Hepatocyte (in vitro differentiated cells): ENCODE results near the gene ARHGAP12. TPM values are rescaled to one million over a fixed set of nuclear protein-coding genes. Genes with fewer than 3 reads are reported as not detected.

Source experiments
- DNase-seq: peaks from one replicate; pipeline ENCODE4 v3.0.0-alpha.2; 2016; ENCODE audit warnings: low spot score
- H2AFZ ChIP-seq: fragments of 200-600 bp; sonication (generic); 2 replicates; pipeline ENCODE4 v1.6.0; 2016; ENCODE audit warnings: antibody characterized with exemption, mild to moderate bottlenecking
- H3K27ac ChIP-seq: fragments of 200-600 bp; sonication (generic); 2 replicates; pipeline ENCODE4 v1.5.1; 2016; ENCODE audit warnings: mild to moderate bottlenecking
- H3K27me3 ChIP-seq: fragments of 200-600 bp; sonication (generic); 2 replicates; pipeline ENCODE4 v1.6.1; 2016
- H3K36me3 ChIP-seq: fragments of 200-600 bp; sonication (generic); replicated peaks from 2 replicates; pipeline ENCODE4 v1.5.1; 2016; ENCODE audit warnings: low read depth; ENCODE audit not compliant: insufficient read depth
- H3K4me1 ChIP-seq: fragments of 200-600 bp; sonication (generic); 2 replicates; pipeline ENCODE4 v1.5.1; 2016; ENCODE audit warnings: mild to moderate bottlenecking, moderate library complexity; ENCODE audit not compliant: insufficient read depth
- H3K4me2 ChIP-seq: fragments of 200-600 bp; sonication (generic); 2 replicates; pipeline ENCODE4 v1.6.0; 2016
- H3K4me3 ChIP-seq: fragments of 200-600 bp; sonication (generic); 2 replicates; pipeline ENCODE4 v1.5.1; 2016; ENCODE audit warnings: mild to moderate bottlenecking
- H3K79me2 ChIP-seq: fragments of 200-600 bp; sonication (generic); 2 replicates; pipeline ENCODE4 v1.6.0; 2017; ENCODE audit warnings: mild to moderate bottlenecking
- H3K9me2 ChIP-seq: fragments of 200-600 bp; sonication (generic); replicated peaks from 2 replicates; pipeline ENCODE4 v1.6.0; 2017; ENCODE audit warnings: mild to moderate bottlenecking; ENCODE audit not compliant: insufficient read depth
- H3K9me3 ChIP-seq: fragments of 200-600 bp; sonication (generic); 2 replicates; pipeline ENCODE4 v1.5.1; 2016; ENCODE audit warnings: low read depth, mild to moderate bottlenecking
- H4K20me1 ChIP-seq: fragments of 200-600 bp; sonication (generic); 2 replicates; pipeline ENCODE4 v1.6.0; 2016; ENCODE audit warnings: mild to moderate bottlenecking; ENCODE audit not compliant: insufficient read depth, poor library complexity, severe bottlenecking
- CTCF ChIP-seq: fragments of 200-600 bp; sonication (generic); IDR thresholded peaks from 2 replicates; pipeline ENCODE4 v1.5.1; 2016; ENCODE audit warnings: antibody characterized with exemption, mild to moderate bottlenecking; ENCODE audit not compliant: poor library complexity
- EZH2 ChIP-seq: fragments of 200-600 bp; sonication (generic); IDR thresholded peaks from 2 replicates; pipeline ENCODE4 v1.6.1; 2016; ENCODE audit warnings: antibody characterized with exemption, mild to moderate bottlenecking, borderline replicate concordance
- EZH2phosphoT487 ChIP-seq: fragments of 200-600 bp; sonication (generic); IDR thresholded peaks from one replicate; pipeline ENCODE4 v1.6.1; 2018; ENCODE audit warnings: antibody characterized with exemption, mild to moderate bottlenecking, low read depth, moderate library complexity; ENCODE audit not compliant: unreplicated experiment, severe bottlenecking
- WGBS: methylation state at CpG from one replicate; pipeline ENCODE4 v1.1.6; 2016; ENCODE audit warnings: low lambda C conversion rate; ENCODE audit errors: missing lambda C conversion rate; 5-methylcytosine and 5-hydroxymethylcytosine counted together
- polyA plus RNA-seq: library from polyadenylated mRNA; unstranded; fragments of >200 nt; fragmentation: Nextera tagmentation; extraction: Ambion mirVana; gene quantifications from 2 replicates; pipeline ENCODE4 v1.2.1, GENCODE V29; 2016
- total RNA-seq: library from RNA; depleted of rRNA; stranded (reverse); fragments of >200 nt; gene quantifications from 2 replicates; pipeline ENCODE4 v1.2.3, GENCODE V29; 2014

Gene ARHGAP12
- total and polyA plus RNA-seq, 2 experiments from 2014 or later: 16.4 to 55.6 TPM

- peaks cover 16% of the 10 kb centered on the region for H3K4me1 ChIP-seq
- H3K9me3 ChIP-seq: no peaks in the 10 kb centered on the region
- no peak overlapping the region for H3K4me2 ChIP-seq
- TF ChIP-seq EZH2 (no peak), EZH2phosphoT487 (no peak), CTCF (no peak)
- H3K36me3 ChIP-seq: no peaks in the 10 kb centered on the region
- H2AFZ ChIP-seq: no peak overlapping the region
- 92% methylated on average over 3 of the region's 3 CpGs for WGBS
- peaks cover 86% of the 10 kb centered on the region for H3K79me2 ChIP-seq
- H3K4me3 ChIP-seq: no peak overlapping the region
- H3K27me3 ChIP-seq: no peaks in the 10 kb centered on the region
- DNase-seq: no peak
- peaks cover 27% of the 10 kb centered on the region for H4K20me1 ChIP-seq
- H3K27ac ChIP-seq: no peak overlapping the region
- H3K9me2 ChIP-seq: no peaks in the 10 kb centered on the region
Observed at GRCh38 chr10:31867646-31868045, 61.0 kb downstream of the ARHGAP12 start.

GRCh38 chr10:31866118-31866670 is 62.4 kb downstream of the ARHGAP12 start:
- Histone ChIP-seq H3K4me2 (no peak overlapping the region), H3K79me2 (peaks cover 81% of the 10 kb centered on the region), H3K27me3 (no peaks in the 10 kb centered on the region), H3K9me3 (no peaks in the 10 kb centered on the region), H3K27ac (no peak overlapping the region), H3K4me3 (no peak overlapping the region), H4K20me1 (peaks cover 31% of the 10 kb centered on the region), H2AFZ (no peak overlapping the region), H3K4me1 (peaks cover 5% of the 10 kb centered on the region), H3K36me3 (no peaks in the 10 kb centered on the region), H3K9me2 (no peaks in the 10 kb centered on the region)
- DNase-seq: no peak
- TF ChIP-seq EZH2: no peak
- TF ChIP-seq EZH2phosphoT487: no peak
- TF ChIP-seq CTCF: no peak
- WGBS: 92% methylated on average over 4 of the region's 4 CpGs

GRCh38 chr10:31864834-31865518 is 63.7 kb downstream of the ARHGAP12 start:
- WGBS: 42% methylated on average over 5 of the region's 5 CpGs
- no peak overlapping the region for H2AFZ ChIP-seq
- H3K9me2 ChIP-seq: no peaks in the 10 kb centered on the region
- peaks cover 25% of the 10 kb centered on the region for H4K20me1 ChIP-seq
- H3K4me2 ChIP-seq: peak overlapping the region; percentile 19
- no peaks in the 10 kb centered on the region for H3K9me3 ChIP-seq
- H3K27me3 ChIP-seq: no peaks in the 10 kb centered on the region
- TF ChIP-seq CTCF (no peak), EZH2 (no peak), EZH2phosphoT487 (no peak)
- no peak overlapping the region for H3K4me3 ChIP-seq
- H3K36me3 ChIP-seq: no peaks in the 10 kb centered on the region
- no peak for DNase-seq
- no peak overlapping the region for H3K27ac ChIP-seq
- H3K4me1 ChIP-seq: no peaks in the 10 kb centered on the region
- H3K79me2 ChIP-seq: peaks cover 82% of the 10 kb centered on the region
